HG02588 (cell line): ENCODE measurements around the gene ITK.

ENCODE experiments used
- ATAC-seq: cut with Tn5 transposase; IDR thresholded peaks from one replicate; pipeline ENCODE4 v1.9.1; 2021; ENCODE audit warnings: mild to moderate bottlenecking, moderate library complexity; ENCODE audit not compliant: unreplicated experiment

ITK gene

DNA sequence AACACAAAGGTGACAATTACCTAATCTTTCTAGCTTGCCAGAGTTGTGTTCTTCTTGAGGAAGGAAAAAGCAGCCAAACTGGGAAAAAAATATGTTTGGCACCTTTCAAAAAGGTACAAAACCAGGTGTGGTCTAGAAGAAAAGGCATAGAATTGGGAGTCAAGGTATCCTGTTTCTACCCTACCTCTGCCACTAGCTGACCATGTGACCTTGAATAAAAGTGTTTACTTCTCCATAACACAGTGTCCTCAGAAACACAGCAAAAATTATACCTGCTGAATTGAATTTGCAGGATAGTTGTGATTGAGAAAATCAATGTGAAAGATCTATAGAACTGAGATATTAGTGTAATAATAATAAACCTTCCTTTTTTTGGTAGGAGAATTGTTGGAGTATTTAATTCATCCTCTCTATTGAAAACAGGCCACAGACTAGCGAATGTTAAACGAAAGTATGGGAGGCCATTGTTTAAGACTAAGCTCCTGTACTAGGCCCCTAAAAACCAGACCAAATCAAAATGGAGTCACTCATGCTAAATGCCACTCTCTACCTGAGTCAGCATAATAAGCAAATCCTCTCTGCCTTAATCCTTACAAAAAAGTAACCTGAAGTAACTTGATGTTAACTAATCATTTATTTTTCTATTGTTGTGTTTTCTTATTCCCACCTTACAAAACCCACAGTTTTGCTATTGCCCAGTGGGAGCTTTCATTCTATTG lies 97.8 kb downstream of the ITK start:
- ATAC-seq: no peak

DNA sequence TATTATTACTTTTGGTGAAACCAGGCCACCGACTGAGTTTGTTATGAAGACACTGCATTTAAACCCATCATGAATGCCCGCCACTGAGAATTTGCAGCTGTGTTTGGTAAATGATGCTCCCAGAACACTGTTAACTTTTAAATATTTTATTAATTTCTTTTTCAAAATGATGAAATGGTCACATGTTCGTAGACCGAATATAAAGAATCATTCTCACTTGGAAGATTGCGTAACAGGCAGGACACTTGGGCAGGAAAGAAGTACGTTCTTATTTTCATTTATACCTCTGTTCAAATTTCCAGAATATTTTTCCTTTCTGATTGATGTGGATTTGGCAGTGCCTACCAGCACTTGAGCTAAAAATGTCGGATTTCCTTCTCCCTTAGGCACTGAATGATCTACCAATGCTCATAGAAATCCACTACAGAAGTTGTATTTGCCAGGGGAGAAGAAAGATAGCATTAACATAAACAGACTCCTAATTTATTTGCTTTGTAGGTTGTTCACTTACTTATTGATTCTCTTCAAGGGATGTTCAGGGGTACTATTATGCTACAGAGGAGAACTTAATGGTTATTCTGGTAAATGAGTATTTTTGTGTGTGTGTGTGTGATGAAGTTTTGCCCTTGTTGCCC lies 99.1 kb downstream of the ITK start:
- no peak for ATAC-seq

DNA sequence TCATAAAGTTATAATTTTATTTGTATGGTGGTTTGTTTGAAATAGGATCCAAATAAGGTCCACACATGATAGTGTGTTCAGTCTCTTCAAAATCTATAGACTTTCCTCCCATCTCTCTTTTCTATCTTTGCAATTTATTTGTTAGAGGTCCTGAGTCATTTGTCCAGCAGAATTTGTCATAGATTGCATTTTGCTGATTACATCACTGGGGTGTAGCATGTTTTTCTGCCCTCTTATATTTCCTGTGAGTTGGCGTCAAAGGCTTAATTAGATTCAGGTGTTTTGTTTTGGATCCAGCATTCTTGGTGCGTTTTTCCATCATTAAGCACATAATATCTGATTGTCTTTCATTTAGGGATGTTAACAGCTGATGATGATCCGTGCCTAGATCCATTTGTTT lies 100.3 kb downstream of the ITK start:
- no peak for ATAC-seq

- no peak for ATAC-seq
Observed at GRCh38 chr5:157282150-157282549, 101.5 kb downstream of the ITK start.

- ATAC-seq: peak; percentile 97
Observed at GRCh38 chr5:157283434-157283833, 102.8 kb downstream of the ITK start.

DNA sequence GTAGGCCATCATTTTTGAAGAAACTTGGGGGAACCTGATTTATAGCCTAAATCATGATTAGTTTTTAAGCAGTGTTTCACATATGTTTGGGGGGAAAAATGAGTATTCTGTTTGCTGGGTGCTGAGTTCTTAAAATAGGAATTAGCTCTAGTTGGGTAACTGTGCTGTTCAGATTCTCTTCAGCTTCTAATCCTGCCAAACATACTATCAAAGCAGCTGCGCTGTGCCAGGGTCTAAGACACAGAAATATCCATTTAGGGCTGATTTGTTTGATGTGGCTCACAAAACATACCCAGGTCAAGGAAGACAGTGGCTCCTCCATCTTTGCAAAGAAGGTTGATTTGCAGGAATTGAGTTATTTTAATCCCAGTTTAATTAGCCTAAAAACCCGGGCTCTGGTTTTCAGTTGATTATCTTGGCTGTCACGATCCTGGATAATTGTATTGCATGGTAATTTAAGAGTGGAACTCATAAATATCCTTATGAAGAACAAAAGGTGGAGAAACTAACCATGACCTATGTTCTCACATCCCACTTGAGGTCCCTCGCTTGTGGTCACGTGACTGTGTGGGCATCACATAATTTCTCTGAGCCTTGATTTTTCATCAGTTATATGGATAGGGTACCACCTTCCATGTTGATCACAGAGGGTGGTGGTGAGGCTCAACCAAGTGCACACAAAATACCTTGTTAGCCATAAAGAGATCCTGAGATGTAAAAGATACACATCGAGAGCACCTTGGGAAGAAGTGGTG lies 104.0 kb downstream of the ITK start:
- no peak for ATAC-seq

GRCh38 chr5:157285310-157286035 lies 104.8 kb downstream of the ITK start:
- ATAC-seq: no peak

- ATAC-seq: no peak
Observed at GRCh38 chr5:157286761-157287211, 106.1 kb downstream of the ITK start.

DNA sequence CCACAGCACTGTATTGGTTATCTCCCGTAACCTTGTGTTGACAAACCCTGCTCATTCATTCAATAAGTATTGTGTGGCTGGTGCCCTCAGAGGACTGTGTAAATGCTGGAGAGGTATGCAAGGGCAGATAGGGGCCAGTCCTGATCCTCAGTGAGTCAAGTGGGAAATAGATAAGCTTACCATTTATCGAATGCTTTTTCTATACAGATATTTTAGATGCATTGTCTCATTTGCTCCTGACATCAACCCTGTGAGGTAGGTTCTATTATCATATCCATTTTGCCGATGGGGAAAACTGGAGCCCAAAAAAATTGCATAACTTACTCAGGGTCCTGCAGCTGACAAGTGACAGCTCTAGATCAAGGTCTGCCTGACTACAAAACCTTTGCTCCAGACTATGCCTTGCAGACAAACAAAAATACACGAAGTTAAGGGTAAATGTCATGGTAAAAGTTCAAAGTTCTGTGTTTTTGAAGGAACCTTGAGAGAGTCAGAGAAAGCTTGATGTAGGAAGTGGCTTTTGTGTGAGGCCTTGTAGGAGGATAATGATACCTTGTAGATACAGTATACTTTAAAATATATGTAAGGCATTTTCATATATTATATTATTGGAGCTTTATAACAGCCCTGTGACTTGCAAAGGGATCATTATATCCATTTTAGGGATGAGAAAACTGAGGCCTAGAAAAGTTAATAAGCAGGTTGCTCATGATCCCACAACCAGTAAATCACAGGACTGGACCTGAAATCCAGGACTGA lies 107.9 kb downstream of the ITK start:
- no peak for ATAC-seq

GRCh38 chr5:157289164-157289819 lies 108.7 kb downstream of the ITK start:
- ATAC-seq: no peak

DNA sequence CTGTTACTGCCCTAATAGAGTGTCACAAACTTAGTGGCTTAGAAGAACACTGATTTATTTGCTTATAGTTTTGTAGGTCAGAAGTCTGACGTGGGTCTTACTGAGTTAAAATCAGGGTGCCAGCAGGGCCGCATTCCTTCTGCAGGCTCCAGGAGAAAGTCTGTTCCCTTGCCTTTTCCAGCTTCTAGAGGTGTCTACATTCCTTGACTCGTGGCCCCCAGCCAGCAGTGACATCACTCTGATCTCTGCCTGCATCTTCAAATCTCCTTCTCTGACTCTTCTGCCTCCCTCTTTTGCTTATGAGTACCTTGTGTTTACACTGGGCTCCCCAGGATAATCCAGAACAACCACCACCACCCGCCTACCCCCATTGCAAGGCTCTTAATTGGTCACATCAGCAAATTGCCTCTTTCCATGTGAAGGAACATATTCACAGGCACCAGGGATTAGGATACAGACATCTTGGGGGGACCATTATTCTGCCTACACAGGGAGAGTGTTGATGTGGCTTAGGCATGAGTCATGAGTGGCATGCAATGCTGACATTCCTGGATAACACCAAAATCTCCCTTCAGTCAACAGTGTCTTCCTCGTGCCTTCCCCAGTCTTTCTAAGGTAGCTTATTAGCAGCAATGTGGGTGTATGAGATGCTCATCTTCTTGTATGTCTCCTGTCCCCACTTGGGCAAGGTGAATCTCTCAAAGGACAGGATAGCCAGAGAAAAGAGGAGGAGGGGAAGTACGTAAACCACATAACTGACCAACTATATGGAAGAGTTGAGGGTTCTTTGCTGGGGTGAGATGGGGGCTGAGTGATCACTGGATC lies 109.7 kb downstream of the ITK start:
- no peak for ATAC-seq

DNA sequence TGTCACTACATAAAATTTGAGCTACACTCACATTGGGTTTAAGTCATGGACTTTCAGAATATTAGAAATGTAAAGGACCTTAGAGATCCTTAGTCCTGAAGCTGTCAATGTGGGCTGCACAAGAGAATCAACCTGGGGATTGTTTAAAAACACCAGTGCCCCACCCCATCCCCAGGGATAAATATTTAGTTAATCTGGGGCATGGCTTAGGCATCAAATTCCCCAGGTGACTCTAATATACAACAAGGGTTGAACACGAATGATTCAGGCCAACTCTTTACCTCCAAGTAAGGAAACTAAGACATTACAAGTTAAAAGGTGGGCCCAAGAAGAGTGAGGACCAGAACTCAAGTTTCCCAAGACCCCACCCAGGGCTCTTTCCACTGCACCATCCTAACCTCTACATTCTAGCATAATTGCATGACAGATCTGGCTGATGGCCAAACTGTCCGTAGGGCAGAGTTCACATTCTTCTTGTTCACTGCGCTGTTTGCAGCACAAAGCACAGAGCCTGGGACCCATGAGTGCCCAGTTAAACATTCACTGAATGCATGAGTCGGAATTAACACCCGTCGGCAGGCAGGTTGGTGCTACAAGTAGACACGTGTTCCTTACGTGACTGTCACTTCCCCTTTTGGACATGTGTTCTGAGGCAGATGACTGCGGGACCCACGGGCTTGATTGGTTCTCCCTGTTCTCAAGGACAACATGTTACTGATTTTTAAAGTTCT lies 110.5 kb downstream of the ITK start:
- ATAC-seq: peak; percentile 83

DNA sequence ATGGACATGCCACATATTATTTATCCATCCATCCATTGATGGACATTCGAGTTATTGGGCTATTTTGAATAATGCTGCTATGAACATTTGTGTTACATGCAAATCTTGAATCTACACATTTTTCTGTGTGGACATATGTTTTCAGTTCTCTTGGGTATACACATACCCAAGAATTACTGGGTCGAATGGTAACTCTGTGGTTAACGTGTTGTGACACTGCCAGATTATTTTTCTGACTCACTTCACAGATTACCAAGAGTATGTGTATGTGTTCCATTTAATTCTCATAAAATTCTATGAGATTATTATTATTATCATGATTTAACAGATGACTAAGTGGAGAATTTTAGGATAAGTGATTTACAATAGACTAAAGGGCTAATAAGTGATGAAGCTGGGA lies 112.0 kb downstream of the ITK start:
- no peak for ATAC-seq

- no peak for ATAC-seq
Observed at GRCh38 chr5:157294407-157295091, 113.9 kb downstream of the ITK start.

- no peak for ATAC-seq
Observed at GRCh38 chr5:157295247-157295646, 114.6 kb downstream of the ITK start.

GRCh38 chr5:157300564-157300963 lies 119.9 kb downstream of the ITK start:
- ATAC-seq: no peak

DNA sequence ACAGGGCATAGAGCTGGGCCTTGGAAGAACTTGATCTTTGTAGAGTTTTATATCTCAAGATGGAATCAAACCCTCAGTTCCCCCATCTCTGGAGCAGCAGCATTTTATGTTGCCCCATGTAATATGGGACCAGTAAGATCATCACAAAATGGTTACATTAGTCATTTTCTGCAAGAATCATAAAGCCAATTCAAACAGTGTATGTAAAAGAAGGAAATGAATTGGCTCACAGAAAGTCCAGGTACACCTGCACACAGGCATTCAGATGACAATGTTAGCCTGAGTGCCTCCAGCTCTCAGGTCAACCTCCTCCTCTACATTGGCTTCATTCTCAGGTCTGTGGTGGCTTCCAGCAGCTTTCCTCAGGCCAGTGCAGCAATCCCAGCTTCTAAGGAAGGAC lies 120.4 kb downstream of the ITK start:
- no peak for ATAC-seq

- no peak for ATAC-seq
Observed at GRCh38 chr5:157303023-157303422, 122.4 kb downstream of the ITK start.
